Keratinocyte (primary cell): ENCODE measurements around the gene HOXD13. TPM values are rescaled to one million over a fixed set of nuclear protein-coding genes. Genes with fewer than 3 reads are reported as not detected.

Experiments used
- DNase-seq: peaks from one replicate; pipeline ENCODE4 v3.0.0-alpha.2; 2011; ENCODE audit warnings: low read depth, missing footprints, low spot score
- FAIRE-seq: peaks from 2 replicates; lab custom pipeline; 2011; peaks lifted over from hg19 to GRCh38; lab: Jason Lieb, UNC
- H2AFZ ChIP-seq: 2 replicates; pipeline ENCODE4 v1.6.0; 2012; ENCODE audit warnings: low read length, control low read depth, inconsistent platforms; ENCODE audit not compliant: control insufficient read depth
- H3K27ac ChIP-seq: 2 replicates; pipeline ENCODE4 v1.5.1; 2011; ENCODE audit warnings: low read length; ENCODE audit not compliant: control insufficient read depth, insufficient read depth
- H3K27me3 ChIP-seq: 3 replicates; pipeline ENCODE4 v1.6.0; 2011; ENCODE audit warnings: low read length; ENCODE audit not compliant: control insufficient read depth, insufficient read depth; ENCODE audit errors: extremely low read depth
- H3K36me3 ChIP-seq, 2 experiments: 2 replicates in 1 of 2; 3 replicates in 1 of 2; pipeline ENCODE4 v1.5.1; 2011; ENCODE audit warnings: low read length in 2 of 2, mild to moderate bottlenecking in 1 of 2; ENCODE audit not compliant: control insufficient read depth in 2 of 2, insufficient read depth in 2 of 2; ENCODE audit errors: extremely low read depth in 1 of 2
- H3K4me1 ChIP-seq: 3 replicates; pipeline ENCODE4 v1.5.1; 2011; ENCODE audit warnings: low read length; ENCODE audit not compliant: control insufficient read depth, insufficient read depth; ENCODE audit errors: extremely low read depth
- H3K4me2 ChIP-seq: 3 replicates; pipeline ENCODE4 v1.6.0; 2011; ENCODE audit warnings: low read depth, low read length; ENCODE audit not compliant: control insufficient read depth, insufficient read depth; ENCODE audit errors: extremely low read depth
- H3K4me3 ChIP-seq, 3 experiments: fragments of 200-600 bp in 1 of 3; sonication (generic) in 1 of 3; 2 replicates in 2 of 3; 3 replicates in 1 of 3; pipeline ENCODE4 v1.5.1; 2011 to 2016; ENCODE audit warnings: low read length in 3 of 3, mild to moderate bottlenecking in 3 of 3, control low read depth in 2 of 3, inconsistent platforms in 1 of 3, low read depth in 1 of 3, mixed read lengths in 1 of 3, mixed run types in 1 of 3, moderate library complexity in 1 of 3; ENCODE audit not compliant: control insufficient read depth in 2 of 3, insufficient read depth in 2 of 3; ENCODE audit errors: extremely low read depth in 1 of 3
- H3K79me2 ChIP-seq: 2 replicates; pipeline ENCODE4 v1.6.0; 2012; ENCODE audit warnings: low read length; ENCODE audit not compliant: control insufficient read depth, insufficient read depth
- H3K9ac ChIP-seq: 3 replicates; pipeline ENCODE4 v1.6.0; 2011; ENCODE audit warnings: low read length; ENCODE audit not compliant: control insufficient read depth, insufficient read depth; ENCODE audit errors: extremely low read depth
- H3K9me1 ChIP-seq: 3 replicates; pipeline ENCODE4 v1.6.0; 2011; ENCODE audit warnings: low read length; ENCODE audit not compliant: control insufficient read depth, insufficient read depth; ENCODE audit errors: extremely low read depth
- H3K9me3 ChIP-seq: 2 replicates; pipeline ENCODE4 v1.5.1; 2012; ENCODE audit warnings: low read depth, low read length; ENCODE audit not compliant: control insufficient read depth
- H4K20me1 ChIP-seq: 3 replicates; pipeline ENCODE4 v1.6.0; 2011; ENCODE audit warnings: low read length; ENCODE audit not compliant: control insufficient read depth, insufficient read depth; ENCODE audit errors: extremely low read depth
- EZH2 ChIP-seq: IDR thresholded peaks from one replicate; pipeline ENCODE4 v1.6.1; 2012; ENCODE audit warnings: inconsistent platforms, mild to moderate bottlenecking, low read length, moderate library complexity
- dilution Hi-C: fragments of 300-500 bp; cut with MboI; formaldehyde crosslinking; loops from one replicate; pipeline ENCODE4 v1.7.0; 2020; ENCODE audit warnings: low sequenced_read_pairs; ENCODE audit not compliant: extremely low pct_ligation_motif_present
- polyA plus RNA-seq, 5 experiments: library from polyadenylated mRNA; depleted of rRNA in 3 of 5; stranded (reverse) in 3 of 5; stranded (forward) in 1 of 5; unstranded in 1 of 5; fragments of >200 nt; gene quantifications; 1 replicate in 1 of 5; 2 replicates in 3 of 5; 3 replicates in 1 of 5; pipeline versions ENCODE4 v1.2.1 to v1.2.3, GENCODE V29; 2011 to 2012; ENCODE audit warnings: missing spikeins in 2 of 5, low read depth in 1 of 5, low replicate concordance in 1 of 5
- TF ChIP-seq, protein P1 (sequence below), 3 experiments: IDR thresholded peaks in 1 of 3; conservative IDR thresholded peaks in 1 of 3; optimal IDR thresholded peaks in 1 of 3; 2 replicates in 2 of 3; 3 replicates in 1 of 3; pipeline versions ENCODE3 to v1.5.1; 2011; ENCODE audit warnings: low read length in 3 of 3, mild to moderate bottlenecking in 3 of 3, moderate library complexity in 2 of 3, control low read depth in 1 of 3, inconsistent platforms in 1 of 3; ENCODE audit not compliant: insufficient read depth in 2 of 3; ENCODE audit errors: extremely low read depth in 1 of 3

The HOXD13 gene
- polyA plus RNA-seq, 1 donor (not counting 4 experiments of a cell fraction or from before 2014, with no cell fraction given): not detected

- Histone ChIP-seq H3K36me3 (no peaks in the 10 kb centered on the region), H3K4me2 (no peak overlapping the region), H3K4me3 (no peak overlapping the region), H3K27ac (no peak overlapping the region), H3K9me1 (no peaks in the 10 kb centered on the region), H3K9me3 (peaks cover 10% of the 10 kb centered on the region), H4K20me1 (peaks cover 2% of the 10 kb centered on the region), H2AFZ (no peak overlapping the region), H3K4me1 (no peaks in the 10 kb centered on the region), H3K9ac (no peak overlapping the region), H3K79me2 (no peaks in the 10 kb centered on the region), H3K27me3 (peaks cover 100% of the 10 kb centered on the region)
- DNase-seq (no peak), FAIRE-seq (no peak)
- dilution Hi-C loops: no loop called here
- TF ChIP-seq, protein P1, sequence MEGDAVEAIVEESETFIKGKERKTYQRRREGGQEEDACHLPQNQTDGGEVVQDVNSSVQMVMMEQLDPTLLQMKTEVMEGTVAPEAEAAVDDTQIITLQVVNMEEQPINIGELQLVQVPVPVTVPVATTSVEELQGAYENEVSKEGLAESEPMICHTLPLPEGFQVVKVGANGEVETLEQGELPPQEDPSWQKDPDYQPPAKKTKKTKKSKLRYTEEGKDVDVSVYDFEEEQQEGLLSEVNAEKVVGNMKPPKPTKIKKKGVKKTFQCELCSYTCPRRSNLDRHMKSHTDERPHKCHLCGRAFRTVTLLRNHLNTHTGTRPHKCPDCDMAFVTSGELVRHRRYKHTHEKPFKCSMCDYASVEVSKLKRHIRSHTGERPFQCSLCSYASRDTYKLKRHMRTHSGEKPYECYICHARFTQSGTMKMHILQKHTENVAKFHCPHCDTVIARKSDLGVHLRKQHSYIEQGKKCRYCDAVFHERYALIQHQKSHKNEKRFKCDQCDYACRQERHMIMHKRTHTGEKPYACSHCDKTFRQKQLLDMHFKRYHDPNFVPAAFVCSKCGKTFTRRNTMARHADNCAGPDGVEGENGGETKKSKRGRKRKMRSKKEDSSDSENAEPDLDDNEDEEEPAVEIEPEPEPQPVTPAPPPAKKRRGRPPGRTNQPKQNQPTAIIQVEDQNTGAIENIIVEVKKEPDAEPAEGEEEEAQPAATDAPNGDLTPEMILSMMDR (optimal IDR thresholded peaks at IDR 0.05 in 1 of 3, IDR thresholded peaks at IDR 0.05 in 1 of 3, conservative IDR thresholded peaks at IDR 0.05 in 1 of 3; ENCODE audit: extremely low read depth in 1 of 3, insufficient read depth in 2 of 3, low read length in 3 of 3): peak; percentile 42 to 77 (median 69)
- TF ChIP-seq EZH2: no peak
Measured at GRCh38 chr2:176085861-176086771, 6.4 kb upstream of the HOXD13 start.

DNA sequence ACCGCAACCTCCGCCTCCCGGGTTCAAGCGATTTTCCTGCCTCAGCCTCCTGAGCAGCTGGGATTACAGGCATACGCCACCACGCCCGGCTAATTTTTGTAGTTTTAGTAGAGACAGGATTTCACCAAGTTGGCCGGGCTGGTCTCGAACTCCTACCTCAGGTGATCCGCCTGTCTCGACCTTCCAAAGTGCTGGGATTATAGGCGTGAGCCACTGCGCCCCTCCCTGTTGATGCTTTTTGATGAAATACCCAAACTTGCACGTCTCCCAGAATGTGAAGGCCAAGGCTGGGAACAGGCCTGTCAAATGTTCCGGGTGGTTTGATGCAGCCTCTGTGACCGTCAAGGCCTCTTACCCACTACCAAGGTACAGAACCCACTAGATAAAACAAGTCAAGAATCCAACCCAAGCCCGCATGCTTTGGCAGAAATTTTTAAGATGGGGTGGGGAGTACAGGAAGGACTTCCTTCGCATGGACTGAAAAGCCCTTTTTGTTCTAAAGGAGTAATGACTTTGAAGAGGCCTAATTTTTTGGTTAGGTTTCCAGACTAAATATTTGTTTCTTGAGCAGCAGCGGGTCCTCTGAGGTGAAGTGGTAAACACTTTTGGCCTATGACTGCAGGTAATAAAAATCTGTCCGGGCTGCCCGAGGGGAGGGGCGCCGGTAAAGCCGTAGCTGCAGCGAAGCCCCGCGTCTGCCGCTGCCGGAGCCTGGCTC, 5.0 kb upstream of the HOXD13 start:
- Histone ChIP-seq H3K36me3 (no peaks in the 10 kb centered on the region), H3K9me3 (peaks cover 2% of the 10 kb centered on the region), H3K9me1 (no peaks in the 10 kb centered on the region), H3K27ac (no peak overlapping the region), H3K4me2 (no peak overlapping the region), H3K79me2 (no peaks in the 10 kb centered on the region), H3K27me3 (peaks cover 100% of the 10 kb centered on the region), H4K20me1 (peaks cover 3% of the 10 kb centered on the region), H2AFZ (no peak overlapping the region), H3K4me3 (no peak overlapping the region), H3K4me1 (no peaks in the 10 kb centered on the region), H3K9ac (no peak overlapping the region)
- DNase-seq (no peak), FAIRE-seq (no peak)
- TF ChIP-seq, protein P1 (optimal IDR thresholded peaks at IDR 0.05 in 1 of 3, IDR thresholded peaks at IDR 0.05 in 1 of 3, conservative IDR thresholded peaks at IDR 0.05 in 1 of 3; ENCODE audit: extremely low read depth in 1 of 3, insufficient read depth in 2 of 3, low read length in 3 of 3): no peak
- TF ChIP-seq EZH2: no peak
- dilution Hi-C loops: no loop called here
